HG03135 (cell line): ENCODE data around the gene SNAP47.

Source experiments
- ATAC-seq: cut with Tn5 transposase; IDR thresholded peaks from one replicate; pipeline ENCODE4 v1.9.1; 2021; ENCODE audit warnings: mild to moderate bottlenecking, moderate library complexity; ENCODE audit not compliant: unreplicated experiment

SNAP47 gene

GRCh38 chr1:227795732-227796131, 60.5 kb downstream of the SNAP47 start:
- no peak for ATAC-seq

- no peak for ATAC-seq
Observed at GRCh38 chr1:227796359-227796915, 61.2 kb downstream of the SNAP47 start.

GRCh38 chr1:227797144-227797543, 61.9 kb downstream of the SNAP47 start:
- no peak for ATAC-seq

- no peak for ATAC-seq
Observed at GRCh38 chr1:227797625-227798024, 62.4 kb downstream of the SNAP47 start.

GRCh38 chr1:227798078-227798802, 63.0 kb downstream of the SNAP47 start:
- ATAC-seq: no peak

- ATAC-seq: no peak
Observed at GRCh38 chr1:227799756-227800155, 64.5 kb downstream of the SNAP47 start.

GRCh38 chr1:227803933-227804332, 68.7 kb downstream of the SNAP47 start:
- no peak for ATAC-seq

- no peak for ATAC-seq
Observed at GRCh38 chr1:227805606-227806197, 70.5 kb downstream of the SNAP47 start.

- ATAC-seq: no peak
Observed at GRCh38 chr1:227808566-227808965, 73.3 kb downstream of the SNAP47 start.

GRCh38 chr1:227809026-227809425, 73.8 kb downstream of the SNAP47 start:
- ATAC-seq: no peak

GRCh38 chr1:227813962-227814361, 78.7 kb downstream of the SNAP47 start:
- no peak for ATAC-seq

GRCh38 chr1:227815468-227816409, 80.5 kb downstream of the SNAP47 start, which contains the start of gene PRSS38:
Gene PRSS38 (plus strand): TSS chr1:227815675. CDS start chr1:227815717, 42 bp downstream.
- no peak for ATAC-seq

GRCh38 chr1:227816750-227817446, 81.7 kb downstream of the SNAP47 start:
- no peak for ATAC-seq

GRCh38 chr1:227823537-227823936, 88.3 kb downstream of the SNAP47 start:
- no peak for ATAC-seq

- ATAC-seq: no peak
Observed at GRCh38 chr1:227824204-227824603, 89.0 kb downstream of the SNAP47 start.

- no peak for ATAC-seq
Observed at GRCh38 chr1:227828786-227829185, 93.6 kb downstream of the SNAP47 start.
